Nephron progenitor cell (in vitro differentiated cells): ENCODE results near the gene SHISA9.

Source experiments
- DNase-seq: peaks from one replicate; pipeline ENCODE4 v3.0.0; 2021
- H3K27ac Mint-ChIP-seq: 2 replicates; pipeline ENCODE4 v1.8.0; 2021; ENCODE audit warnings: mild to moderate bottlenecking, moderate library complexity, mixed read lengths
- H3K27me3 Mint-ChIP-seq: 2 replicates; pipeline ENCODE4 v1.8.0; 2021; ENCODE audit warnings: mild to moderate bottlenecking, low read depth, mixed read lengths; ENCODE audit not compliant: poor library complexity
- H3K36me3 Mint-ChIP-seq: 2 replicates; pipeline ENCODE4 v1.8.0; 2021; ENCODE audit warnings: low read depth, mixed read lengths
- H3K4me1 Mint-ChIP-seq: 2 replicates; pipeline ENCODE4 v1.8.0; 2021; ENCODE audit warnings: mixed read lengths
- H3K4me3 Mint-ChIP-seq: 2 replicates; pipeline ENCODE4 v1.8.0; 2021; ENCODE audit warnings: mild to moderate bottlenecking, moderate library complexity, mixed read lengths
- H3K9me3 Mint-ChIP-seq: 2 replicates; pipeline ENCODE4 v1.8.0; 2021; ENCODE audit warnings: mild to moderate bottlenecking, moderate library complexity, mixed read lengths
- CTCF ChIP-seq: fragments of 200-600 bp; sonication (generic); IDR thresholded peaks from 2 replicates; pipeline ENCODE4 v1.5.0; 2021; ENCODE audit warnings: antibody characterized with exemption

SHISA9 gene

DNA sequence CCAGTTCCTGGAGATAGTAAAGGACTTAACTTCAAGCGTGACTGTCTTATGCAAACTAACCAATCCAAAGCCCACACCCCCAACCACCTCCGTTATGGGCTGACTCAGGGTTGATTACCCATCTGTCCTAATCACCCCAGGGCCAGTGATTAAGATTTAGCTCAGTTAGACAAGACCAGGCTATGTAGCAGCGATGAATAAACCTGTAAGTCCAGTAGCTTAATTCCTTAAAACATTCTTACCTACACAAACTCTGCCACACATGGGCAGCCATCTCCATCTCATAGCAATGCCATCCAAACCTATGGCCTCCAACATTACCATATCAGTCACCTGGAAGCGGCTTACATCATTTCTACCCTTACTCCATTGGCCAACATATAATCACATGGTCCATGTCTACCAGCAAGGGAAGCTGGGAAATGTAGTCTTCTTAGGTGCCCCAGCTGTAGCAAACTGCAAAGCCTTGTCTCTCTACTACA lies 266.7 kb downstream of the SHISA9 start:
- no peak for DNase-seq
- Mint-ChIP-seq H3K27me3 (peaks cover 3% of the 10 kb centered on the region), H3K9me3 (peaks cover 25% of the 10 kb centered on the region), H3K4me1 (peaks cover 18% of the 10 kb centered on the region), H3K36me3 (no peaks in the 10 kb centered on the region), H3K4me3 (no peak overlapping the region), H3K27ac (no peak overlapping the region)
- TF ChIP-seq CTCF = no peak

- H3K4me3 Mint-ChIP-seq = no peak overlapping the region
- no peaks in the 10 kb centered on the region for H3K36me3 Mint-ChIP-seq
- H3K9me3 Mint-ChIP-seq = peaks cover 9% of the 10 kb centered on the region
- no peak for DNase-seq
- peaks cover 8% of the 10 kb centered on the region for H3K27me3 Mint-ChIP-seq
- H3K4me1 Mint-ChIP-seq = peaks cover 27% of the 10 kb centered on the region
- no peak for TF ChIP-seq CTCF
- no peak overlapping the region for H3K27ac Mint-ChIP-seq
Measured at GRCh38 chr16:13171313-13171712, 269.9 kb downstream of the SHISA9 start.

DNA sequence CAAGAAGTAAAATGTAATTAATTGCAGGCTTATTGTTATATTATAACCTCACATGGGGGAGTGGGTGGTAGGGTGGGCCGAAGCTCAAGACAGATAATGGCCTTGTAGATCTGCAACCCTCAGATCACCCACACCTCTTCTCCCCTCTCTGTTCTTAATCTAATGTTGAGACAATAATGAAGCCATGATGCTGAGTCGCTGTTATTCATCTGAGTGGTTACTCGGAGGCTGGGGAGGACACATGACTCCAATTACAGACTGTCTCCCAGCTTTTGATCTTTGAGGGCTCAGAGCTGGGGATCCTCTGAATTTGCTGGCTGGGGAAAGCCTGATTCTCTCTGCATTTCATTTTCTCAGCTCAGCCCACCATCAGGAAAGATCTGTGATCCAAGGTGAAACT lies 275.3 kb downstream of the SHISA9 start:
- peaks cover 52% of the 10 kb centered on the region for H3K4me1 Mint-ChIP-seq
- no peak for TF ChIP-seq CTCF
- DNase-seq = no peak
- H3K27ac Mint-ChIP-seq = no peak overlapping the region
- no peaks in the 10 kb centered on the region for H3K9me3 Mint-ChIP-seq
- H3K36me3 Mint-ChIP-seq = no peaks in the 10 kb centered on the region
- H3K27me3 Mint-ChIP-seq = peaks cover 5% of the 10 kb centered on the region
- H3K4me3 Mint-ChIP-seq = no peak overlapping the region

DNA sequence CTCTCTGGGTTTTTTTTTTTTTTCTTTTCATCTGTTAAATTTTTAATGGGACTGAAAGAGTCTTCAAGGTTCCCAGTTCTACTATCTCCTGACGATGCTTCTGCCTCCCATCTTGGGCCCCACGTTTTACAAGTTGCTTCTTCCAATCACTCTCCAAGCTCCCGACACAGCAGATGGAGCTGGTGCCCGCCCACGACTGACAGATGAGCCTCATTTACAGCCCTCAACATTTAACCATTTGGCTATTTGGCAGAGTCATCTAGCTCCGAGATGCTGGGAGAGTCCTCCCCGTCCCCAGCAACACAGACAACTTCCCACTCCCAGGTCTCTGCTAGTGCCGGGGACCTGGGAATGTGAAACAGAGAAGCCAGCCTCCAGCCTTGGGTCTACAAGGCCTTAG lies 276.9 kb downstream of the SHISA9 start:
- DNase-seq = no peak
- Mint-ChIP-seq H3K27ac (no peak overlapping the region), H3K4me3 (no peak overlapping the region), H3K36me3 (no peaks in the 10 kb centered on the region), H3K4me1 (peaks cover 44% of the 10 kb centered on the region), H3K27me3 (peaks cover 5% of the 10 kb centered on the region), H3K9me3 (peaks cover under 1% of the 10 kb centered on the region)
- no peak for TF ChIP-seq CTCF

DNA sequence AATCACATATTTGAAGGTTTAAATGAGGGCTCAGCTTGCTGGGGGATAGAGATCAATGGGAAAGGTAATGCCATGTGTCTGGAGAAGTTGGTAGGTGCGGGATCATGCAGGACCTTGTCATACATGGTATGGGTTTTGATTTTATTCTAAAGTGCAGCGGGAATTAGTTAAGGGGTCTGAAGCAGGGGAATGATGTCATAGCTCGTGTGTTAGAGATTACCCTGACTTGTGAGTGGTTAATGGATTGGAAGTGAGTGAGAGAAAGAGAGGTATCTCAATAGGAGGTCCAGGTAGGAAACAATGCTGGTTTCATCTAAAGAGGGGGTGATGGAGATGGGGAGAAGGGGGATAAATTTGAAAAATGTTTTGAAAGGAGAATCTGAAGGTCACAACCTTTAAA lies 280.0 kb downstream of the SHISA9 start:
- H3K27ac Mint-ChIP-seq = peak overlapping the region; percentile 5
- peaks cover 11% of the 10 kb centered on the region for H3K9me3 Mint-ChIP-seq
- H3K4me3 Mint-ChIP-seq = no peak overlapping the region
- H3K4me1 Mint-ChIP-seq = peaks cover 34% of the 10 kb centered on the region
- no peaks in the 10 kb centered on the region for H3K27me3 Mint-ChIP-seq
- DNase-seq = no peak
- TF ChIP-seq CTCF = no peak
- H3K36me3 Mint-ChIP-seq = no peaks in the 10 kb centered on the region

GRCh38 chr16:13186813-13187212 lies 285.4 kb downstream of the SHISA9 start:
- DNase-seq = no peak
- Mint-ChIP-seq H3K4me3 (no peak overlapping the region), H3K9me3 (peaks cover 14% of the 10 kb centered on the region), H3K27ac (no peak overlapping the region), H3K36me3 (no peaks in the 10 kb centered on the region), H3K4me1 (peaks cover 5% of the 10 kb centered on the region), H3K27me3 (peaks cover 3% of the 10 kb centered on the region)
- no peak for TF ChIP-seq CTCF
